Middle frontal gyrus (tissue), 1 donor: ENCODE results near the gene ARHGAP45.

Experiments used
- DNase-seq: peaks from one replicate; pipeline ENCODE4 v3.0.0-alpha.2; 2015; ENCODE audit warnings: low spot score; ENCODE audit errors: extremely low spot score

Gene ARHGAP45

DNA sequence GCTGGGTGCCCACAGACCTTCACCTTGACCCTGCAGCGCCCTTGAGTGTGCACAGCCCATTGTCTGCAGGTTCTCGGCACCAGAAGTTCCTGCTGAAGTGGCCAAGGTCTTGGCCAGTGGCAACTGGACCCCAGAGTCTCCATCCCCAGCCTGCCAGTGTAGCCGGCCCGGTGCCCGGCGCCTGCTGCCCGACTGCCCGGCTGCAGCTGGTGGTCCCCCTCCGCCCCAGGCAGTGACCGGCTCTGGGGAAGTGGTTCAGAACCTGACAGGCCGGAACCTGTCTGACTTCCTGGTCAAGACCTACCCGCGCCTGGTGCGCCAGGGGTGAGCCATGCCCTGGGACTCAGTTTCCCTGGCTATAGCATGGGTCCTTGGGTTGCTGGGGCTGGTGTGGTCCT, 11.9 kb upstream of the ARHGAP45 start:
- DNase-seq: no peak

DNA sequence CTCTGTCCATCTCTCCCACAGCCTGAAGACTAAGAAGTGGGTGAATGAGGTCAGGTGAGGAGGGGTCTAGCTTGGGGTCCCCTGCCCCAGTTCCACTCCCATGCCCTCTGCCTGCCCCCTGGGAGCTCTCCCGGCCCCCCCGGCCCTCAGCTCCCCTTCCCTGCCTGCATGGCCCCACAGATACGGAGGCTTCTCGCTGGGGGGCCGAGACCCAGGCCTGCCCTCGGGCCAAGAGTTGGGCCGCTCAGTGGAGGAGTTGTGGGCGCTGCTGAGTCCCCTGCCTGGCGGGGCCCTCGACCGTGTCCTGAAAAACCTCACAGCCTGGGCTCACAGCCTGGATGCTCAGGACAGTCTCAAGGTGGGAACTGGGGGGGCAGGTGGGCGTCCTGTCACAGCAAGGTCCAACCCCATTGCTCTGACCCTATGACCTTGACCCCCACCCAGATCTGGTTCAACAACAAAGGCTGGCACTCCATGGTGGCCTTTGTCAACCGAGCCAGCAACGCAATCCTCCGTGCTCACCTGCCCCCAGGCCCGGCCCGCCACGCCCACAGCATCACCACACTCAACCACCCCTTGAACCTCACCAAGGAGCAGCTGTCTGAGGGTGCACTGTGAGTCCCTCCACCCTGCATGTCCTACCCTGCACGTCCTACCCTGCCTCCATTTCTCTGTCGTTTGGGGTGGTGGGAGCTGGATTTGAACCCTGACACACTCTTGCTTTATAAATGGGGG, 10.9 kb upstream of the ARHGAP45 start:
- no peak for DNase-seq

DNA sequence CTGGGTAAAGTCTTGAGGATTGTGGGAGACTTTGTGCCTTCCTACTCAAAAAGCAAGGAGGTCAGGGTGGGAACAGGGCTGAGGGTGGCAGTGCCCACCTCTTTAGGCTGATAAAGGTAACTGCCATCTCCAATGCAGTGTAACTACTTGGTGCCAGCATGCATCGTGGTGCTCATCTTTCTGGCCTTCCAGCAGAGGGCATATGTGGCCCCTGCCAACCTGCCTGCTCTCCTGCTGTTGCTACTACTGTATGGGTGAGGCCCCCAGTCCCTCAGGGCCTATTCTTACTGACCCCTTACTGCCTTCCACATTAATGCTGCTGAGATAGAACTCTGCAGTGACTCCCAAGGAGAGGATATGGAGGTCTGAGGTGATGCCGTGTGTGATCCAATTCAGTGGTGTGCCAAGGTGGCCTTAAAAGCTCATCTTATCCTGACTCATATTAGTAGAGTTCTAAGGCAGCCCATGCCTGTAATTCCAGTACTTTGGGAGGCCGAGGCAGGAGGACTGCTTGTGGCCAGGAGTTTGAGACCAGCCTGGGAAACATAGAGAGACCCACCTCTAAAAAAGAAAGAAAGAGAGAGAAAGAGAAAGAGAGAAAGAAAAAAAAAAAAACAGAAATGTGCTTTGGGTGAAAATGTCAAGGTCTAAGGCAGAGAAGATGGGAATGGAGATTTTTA, 9.7 kb upstream of the ARHGAP45 start:
- DNase-seq: no peak

DNA sequence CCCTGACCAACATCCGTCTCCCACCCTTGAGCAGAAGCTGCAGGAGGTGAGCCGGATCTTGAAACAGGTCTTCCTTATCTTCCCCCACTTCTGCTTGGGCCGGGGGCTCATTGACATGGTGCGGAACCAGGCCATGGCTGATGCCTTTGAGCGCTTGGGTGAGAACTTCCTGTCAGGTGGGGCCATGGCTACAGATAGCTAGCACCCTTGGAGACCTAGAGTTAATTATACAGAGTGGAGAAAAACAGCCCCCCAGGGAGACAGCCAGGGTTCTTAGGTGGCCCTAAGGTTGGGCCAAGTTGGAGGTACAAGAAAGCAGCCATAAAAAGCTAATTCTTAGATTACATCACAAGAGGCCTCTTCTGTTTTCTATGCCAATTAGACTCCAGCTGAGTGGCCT, 8.9 kb upstream of the ARHGAP45 start:
- no peak for DNase-seq

DNA sequence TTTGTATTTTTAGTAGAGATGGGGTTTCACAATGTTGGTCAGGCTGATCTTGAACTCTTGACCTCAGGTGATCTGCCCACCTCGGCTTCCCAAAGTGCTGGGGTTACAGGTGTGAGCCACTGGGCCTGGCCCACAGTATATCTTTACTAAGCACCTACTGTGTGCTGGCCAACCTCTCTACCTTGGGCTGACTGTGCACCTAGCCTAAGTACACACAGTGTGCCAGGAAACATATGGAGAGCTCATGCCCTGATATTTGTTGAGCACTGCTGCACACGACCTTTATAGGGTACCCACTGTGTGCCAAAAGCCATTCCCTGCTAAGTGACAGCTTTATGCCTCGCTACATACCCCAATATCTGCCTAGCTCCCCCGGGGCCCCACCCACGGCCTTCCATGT, 6.3 kb upstream of the ARHGAP45 start:
- DNase-seq: no peak

DNA sequence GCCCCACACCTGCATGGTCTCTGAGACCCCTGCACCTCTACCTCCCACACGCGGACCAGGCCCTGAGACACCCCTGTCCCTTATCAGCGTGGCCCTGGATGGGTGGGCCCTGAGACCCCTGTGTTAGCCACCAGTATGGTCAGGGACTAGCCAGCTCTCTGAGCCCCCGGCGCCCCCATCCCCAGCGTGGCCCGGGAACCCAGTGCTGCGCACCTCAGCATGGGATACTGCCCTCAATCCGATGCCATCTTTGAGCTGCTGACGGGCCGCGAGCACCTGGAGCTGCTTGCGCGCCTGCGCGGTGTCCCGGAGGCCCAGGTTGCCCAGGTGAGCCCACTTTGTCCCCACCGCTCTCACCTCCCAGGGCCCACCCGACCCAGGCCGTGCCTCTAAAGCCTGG, 5.0 kb upstream of the ARHGAP45 start:
- no peak for DNase-seq

DNA sequence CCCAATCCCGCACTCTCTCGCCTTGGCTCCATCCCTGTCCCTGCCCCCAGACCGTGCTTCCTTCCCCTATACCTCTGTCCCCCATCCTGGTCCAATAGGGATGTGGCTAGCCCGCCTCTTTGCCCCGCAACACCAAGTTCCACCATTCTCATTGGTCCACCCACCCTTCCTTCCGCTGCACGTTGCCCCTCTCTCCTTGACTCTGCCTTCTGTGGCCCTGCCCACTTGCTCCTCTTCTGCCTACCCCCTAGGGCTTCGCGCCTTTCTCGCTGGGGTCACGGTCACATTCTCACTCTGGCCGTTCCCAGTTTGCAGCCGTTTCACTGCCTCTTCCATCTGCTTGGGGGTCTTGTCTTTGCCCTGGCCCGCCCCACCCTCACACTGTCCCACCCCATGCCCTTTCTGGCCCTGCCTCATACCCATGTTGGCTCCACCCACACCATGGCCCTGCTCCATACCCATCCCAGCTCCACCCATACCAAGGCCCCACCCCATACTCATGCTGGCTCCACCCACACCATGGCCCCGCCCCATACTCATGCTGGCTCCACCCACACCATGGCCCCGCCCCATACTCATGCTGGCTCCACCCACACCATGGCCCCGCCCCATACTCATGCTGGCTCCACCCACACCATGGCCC, 4.5 kb upstream of the ARHGAP45 start:
- DNase-seq: no peak

DNA sequence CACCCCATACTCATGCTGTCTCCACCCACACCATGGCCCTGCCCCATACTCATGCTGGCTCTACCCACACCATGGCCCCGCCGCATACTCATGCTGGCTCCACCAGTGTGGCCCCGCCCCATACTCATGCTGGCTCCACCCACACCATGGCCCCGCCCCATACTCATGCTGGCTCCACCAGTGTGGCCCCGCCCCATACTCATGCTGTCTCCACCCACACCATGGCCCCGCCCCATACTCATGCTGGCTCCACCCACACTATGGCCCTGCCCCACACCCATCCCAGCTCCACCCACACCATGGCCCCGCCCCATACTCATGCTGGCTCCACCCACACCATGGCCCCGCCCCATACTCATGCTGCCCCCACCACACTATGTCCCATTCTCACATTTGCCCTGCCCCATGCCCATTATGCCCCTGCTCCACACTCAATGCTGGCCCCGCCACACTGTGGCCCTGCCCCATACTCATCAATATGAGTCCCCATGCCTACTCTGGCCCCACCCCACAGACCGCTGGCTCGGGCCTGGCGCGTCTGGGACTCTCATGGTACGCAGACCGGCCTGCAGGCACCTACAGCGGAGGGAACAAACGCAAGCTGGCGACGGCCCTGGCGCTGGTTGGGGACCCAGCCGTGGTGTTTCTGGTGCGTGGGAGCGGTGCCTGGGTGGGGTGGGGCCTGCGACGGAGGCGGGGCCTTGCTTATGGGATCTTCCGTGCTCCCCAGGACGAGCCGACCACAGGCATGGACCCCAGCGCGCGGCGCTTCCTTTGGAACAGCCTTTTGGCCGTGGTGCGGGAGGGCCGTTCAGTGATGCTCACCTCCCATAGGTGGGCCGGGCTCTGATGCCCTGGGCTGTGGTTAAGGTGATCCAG, 3.7 kb upstream of the ARHGAP45 start:
- no peak for DNase-seq

DNA sequence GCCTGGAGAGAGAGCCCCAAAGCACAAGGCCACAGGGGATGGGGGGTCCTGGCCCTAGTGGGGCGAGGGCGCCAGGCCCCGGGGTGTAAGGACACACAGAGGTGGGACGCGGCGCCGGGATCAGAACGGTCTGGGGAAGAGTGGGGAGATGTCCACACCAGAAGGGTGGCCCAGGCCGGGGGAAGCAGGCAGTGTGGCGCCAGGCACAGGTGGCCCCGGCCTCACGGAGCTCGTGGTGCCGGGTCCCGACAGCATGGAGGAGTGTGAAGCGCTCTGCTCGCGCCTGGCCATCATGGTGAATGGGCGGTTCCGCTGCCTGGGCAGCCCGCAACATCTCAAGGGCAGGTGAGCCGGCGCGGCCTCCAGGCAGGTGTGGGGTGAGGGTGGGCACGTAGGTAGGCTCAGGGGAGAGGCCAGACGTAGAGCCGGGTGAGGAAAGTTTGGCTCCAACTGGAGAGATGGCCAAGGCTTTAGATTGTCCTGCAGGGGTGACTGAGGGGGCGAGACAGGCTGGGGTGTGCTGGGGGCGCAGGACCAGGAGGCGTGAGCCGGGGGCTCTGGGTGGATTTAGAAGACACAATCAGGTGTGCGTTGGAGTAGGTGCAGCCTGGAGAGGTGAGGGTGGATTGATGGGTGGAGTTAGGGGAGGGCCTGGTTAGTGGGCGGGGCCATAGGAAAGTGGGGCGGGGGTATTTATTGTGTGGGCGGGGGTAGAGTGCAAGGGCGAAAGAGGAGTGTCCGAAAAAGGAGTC, 2.9 kb upstream of the ARHGAP45 start:
- no peak for DNase-seq

DNA sequence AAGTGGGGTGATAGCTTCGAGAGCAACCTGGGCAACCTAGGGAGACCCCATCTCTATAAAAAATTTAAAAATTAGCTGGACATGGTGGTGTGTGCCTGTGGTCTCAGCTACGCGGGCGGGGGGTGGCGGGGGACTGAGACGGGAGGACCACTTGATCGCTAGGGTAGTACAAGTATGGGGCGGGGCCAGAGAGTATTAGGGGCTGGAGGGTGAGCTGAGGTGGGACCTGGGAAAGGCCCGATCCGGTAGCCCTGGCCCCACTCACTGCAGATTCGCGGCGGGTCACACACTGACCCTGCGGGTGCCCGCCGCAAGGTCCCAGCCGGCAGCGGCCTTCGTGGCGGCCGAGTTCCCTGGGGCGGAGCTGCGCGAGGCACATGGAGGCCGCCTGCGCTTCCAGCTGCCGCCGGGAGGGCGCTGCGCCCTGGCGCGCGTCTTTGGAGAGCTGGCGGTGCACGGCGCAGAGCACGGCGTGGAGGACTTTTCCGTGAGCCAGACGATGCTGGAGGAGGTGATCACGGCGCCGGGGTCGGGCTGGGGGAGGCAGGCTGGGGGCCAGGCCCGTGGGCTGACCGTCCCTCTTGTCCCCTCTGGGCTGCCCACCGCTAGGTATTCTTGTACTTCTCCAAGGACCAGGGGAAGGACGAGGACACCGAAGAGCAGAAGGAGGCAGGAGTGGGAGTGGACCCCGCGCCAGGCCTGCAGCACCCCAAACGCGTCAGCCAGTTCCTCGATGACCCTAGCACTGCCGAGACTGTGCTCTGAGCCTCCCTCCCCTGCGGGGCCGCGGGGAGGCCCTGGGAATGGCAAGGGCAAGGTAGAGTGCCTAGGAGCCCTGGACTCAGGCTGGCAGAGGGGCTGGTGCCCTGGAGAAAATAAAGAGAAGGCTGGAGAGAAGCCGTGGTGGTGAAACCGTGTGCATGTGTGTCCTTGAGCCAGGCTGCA, 2.0 kb upstream of the ARHGAP45 start:
- no peak for DNase-seq

DNA sequence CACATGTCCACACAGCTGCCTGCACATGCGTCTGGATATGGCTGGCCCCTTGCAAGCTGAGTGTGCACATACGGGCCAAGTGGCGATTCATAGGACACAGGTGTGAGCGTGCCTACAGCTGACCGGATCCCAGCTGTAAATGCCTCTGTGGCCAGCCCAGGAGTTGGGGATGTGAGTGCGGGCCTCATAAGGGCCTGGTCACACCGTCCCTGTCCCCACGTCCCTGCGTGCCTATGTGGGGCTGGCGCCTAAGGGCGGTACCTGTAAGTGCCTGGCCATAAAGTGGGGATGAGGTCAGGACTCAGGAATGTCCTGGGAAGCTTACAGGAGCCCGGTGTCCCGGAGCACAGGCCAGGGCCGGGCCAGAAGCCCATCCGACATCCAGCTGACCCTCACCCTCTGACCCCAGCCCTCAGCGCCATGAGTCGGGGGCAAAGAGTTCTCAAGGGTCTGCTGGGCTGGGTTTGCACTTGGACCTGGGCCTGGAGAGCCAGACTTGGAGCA, 1.3 kb upstream of the ARHGAP45 start:
- no peak for DNase-seq

DNA sequence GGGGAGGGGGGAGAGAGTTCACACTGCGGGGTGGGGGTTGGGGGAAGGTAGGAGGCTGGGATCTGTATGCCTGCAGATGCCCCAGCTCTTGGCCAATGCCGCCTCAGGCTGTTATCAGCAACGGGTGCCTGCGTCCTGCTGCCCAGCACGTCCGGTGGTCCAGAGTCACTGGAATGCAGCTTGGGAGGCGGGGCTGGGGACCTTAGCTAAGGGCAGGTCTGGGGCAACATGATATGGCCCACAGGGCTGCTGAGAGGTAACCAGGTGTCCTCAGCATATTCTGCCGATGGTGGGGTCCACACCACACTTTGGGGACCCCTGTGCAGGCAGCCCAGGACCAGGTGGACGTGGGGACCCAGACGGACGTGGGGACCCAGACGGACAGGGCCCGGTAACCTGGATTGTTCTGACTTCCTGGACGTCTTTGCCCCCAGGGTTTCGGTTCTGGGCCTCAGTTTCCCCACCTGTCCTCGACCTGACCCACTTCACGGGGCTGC, 668 bp upstream of the ARHGAP45 start:
- DNase-seq: no peak

DNA sequence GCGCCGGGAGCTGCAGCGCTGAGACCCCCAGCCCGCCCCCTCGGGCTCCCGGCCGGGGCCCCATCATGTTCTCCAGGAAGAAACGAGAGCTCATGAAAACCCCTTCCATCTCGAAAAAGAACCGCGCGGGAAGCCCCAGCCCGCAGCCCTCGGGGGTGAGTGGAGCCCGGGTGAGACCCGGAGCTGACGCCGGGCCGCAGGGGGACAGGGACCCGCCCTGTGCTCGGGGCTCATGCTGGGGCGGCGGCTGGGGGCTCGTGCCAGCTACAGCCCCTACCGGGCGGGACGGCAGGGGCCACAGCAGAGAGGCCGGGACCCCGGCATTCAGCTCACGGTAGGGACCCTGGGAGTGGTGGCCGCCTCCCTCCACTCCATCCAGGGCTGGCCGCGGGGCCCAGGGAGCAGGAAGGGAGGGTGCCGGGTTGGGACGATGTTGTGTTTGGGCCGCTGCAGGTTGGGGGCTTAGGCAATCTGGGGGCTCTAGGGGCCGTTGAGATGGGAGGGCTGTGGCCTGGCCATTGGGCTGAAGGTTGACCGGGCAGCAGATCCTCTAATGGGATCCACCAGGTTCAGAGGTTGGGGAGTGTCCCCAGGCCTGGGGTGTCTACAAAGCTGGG, 482 bp downstream of the ARHGAP45 start:
- no peak for DNase-seq

DNA sequence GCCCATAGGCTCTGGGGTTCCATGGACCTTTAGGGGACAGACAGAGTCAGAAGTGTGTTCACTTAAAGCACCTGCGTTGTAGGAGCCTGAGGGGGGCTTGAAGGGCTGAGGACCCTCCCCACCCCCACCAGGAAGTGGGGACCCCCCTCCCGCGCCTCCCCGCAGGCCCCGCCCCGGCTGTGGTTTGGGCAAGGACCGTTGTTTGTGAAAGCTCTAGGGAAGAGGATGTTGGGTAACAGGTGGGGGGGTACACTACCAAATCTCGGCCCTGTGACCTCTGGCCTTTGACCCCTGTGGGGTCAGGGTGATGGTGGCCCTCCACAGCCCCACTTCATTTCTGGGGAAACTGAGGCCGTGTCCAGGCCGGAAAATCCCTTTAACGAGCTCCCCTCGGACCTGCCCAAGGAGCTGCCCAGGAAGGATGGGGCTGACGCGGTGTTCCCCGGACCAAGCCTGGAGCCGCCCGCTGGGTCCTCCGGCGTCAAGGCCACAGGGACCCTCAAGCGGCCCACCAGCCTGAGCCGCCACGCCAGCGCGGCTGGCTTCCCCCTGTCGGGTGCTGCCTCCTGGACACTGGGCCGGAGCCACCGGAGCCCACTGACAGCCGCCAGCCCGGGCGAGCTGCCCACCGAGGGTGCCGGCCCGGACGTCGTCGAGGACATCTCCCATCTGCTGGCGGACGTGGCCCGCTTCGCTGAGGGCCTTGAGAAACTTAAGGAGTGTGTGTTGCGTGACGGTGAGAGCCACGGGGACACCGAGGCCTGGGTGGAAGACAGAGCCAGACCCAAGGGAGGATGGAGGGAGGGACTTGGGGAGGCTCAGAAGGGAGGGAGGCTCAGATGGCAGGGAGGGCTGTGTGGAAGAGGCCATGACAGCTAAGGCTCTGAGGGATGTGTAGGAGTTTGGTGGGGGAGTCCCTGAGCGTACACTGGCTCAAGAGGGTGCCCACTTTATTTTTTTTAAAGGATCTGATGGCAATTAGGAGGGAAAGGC, 1.3 kb downstream of the ARHGAP45 start:
- DNase-seq: no peak

DNA sequence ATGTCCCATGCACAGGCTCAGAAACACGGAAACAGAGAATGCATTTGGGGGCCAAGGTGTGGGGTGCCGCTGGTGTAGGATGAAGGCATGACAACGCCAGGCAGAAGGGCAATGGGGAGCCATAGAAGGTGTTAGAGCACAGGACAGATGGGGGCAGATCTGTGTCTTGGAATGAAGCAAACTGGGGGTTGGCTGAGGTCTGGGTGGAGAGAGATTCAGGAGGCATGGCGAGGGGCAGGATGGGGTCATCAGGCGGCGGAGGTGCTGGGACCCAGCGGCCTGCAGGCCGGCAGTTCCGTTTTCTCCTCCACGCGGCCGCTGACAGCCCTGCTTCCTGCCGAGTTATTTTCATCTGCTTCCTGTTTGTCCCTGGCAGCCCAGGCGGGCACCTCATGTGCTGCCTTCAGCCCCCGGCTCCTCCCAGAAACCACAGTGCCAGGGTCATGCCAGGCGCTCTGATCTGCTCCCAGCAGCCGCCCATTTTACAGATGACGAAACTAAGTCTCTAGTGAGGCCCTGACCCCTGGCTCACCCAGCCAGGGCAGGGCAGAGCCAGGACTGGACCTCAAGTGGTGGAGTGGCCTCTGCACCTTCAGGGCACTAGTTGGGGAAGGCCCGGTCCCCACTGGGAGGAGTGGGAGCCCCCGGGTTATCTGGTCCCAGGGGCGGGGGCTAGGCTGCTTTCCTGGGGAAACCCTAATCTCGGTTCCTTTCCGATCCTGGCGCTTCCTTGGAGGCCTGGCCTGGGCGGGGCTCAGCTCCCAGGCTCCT, 2.2 kb downstream of the ARHGAP45 start:
- DNase-seq: no peak

DNA sequence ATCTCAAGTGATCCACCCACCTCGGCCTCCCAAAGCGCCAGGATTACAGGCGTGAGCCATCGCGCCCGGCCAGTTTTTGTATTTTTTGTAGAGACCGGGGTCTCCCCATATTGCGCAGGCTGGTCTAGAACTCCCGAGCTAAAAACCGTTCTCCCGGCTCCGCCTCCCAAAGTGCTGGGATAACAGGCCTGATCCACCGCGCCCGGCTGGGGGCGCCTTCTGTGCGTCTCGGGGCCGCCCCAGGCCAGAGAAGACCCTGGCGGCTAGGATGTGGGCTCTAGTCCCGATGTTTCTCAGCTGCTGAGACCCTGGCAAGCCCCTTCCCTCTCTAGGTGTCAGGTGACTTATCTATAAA, 3.6 kb downstream of the ARHGAP45 start:
- no peak for DNase-seq
